ENCODE measurements around the gene OAS3. TPM values are rescaled to one million over a fixed set of nuclear protein-coding genes. Genes with fewer than 3 reads are reported as not detected.

The OAS3 gene
- total RNA-seq, 1 donor from 2014 or later: 7.0 TPM

GRCh38 chr12:112969547-112970306 lies 31.5 kb downstream of the OAS3 start:
- TF ChIP-seq CTCF (IDR thresholded peaks at IDR 0.05): no peak
- Histone ChIP-seq H3K36me3 (peaks cover 3 to 11% of the 10 kb centered on the region in 2 donors), H3K27ac (no peak overlapping the region), H3K9me3 (no peaks in the 10 kb centered on the region), H3K27me3 (no peaks in the 10 kb centered on the region), H3K4me3 (no peak overlapping the region), H3K4me1 (no peaks in the 10 kb centered on the region)
- DNase-seq (ENCODE audit: low spot score in 2 of 2): no peak
- intact Hi-C loops (cut with DNase I): no loop called here

- H3K9me3 ChIP-seq: no peaks in the 10 kb centered on the region
- no peak for DNase-seq (ENCODE audit: low spot score in 2 of 2)
- no peaks in the 10 kb centered on the region for H3K27me3 ChIP-seq
- H3K27ac ChIP-seq: no peak overlapping the region
- no peak overlapping the region for H3K4me3 ChIP-seq
- no peaks in the 10 kb centered on the region for H3K4me1 ChIP-seq
- no peak for TF ChIP-seq CTCF (IDR thresholded peaks at IDR 0.05)
- intact Hi-C loops (cut with DNase I): no loop called here
- peaks cover 3 to 11% of the 10 kb centered on the region in 2 donors for H3K36me3 ChIP-seq
Measured at GRCh38 chr12:112970391-112970790, 32.1 kb downstream of the OAS3 start.

- TF ChIP-seq CTCF (IDR thresholded peaks at IDR 0.05): no peak
- Histone ChIP-seq H3K27me3 (no peaks in the 10 kb centered on the region), H3K4me1 (no peaks in the 10 kb centered on the region), H3K27ac (no peak overlapping the region), H3K9me3 (no peaks in the 10 kb centered on the region), H3K4me3 (no peak overlapping the region), H3K36me3 (peaks cover 3 to 5% of the 10 kb centered on the region in 2 donors)
- no peak for DNase-seq (ENCODE audit: low spot score in 2 of 2)
- intact Hi-C loops (cut with DNase I): no loop called here
Measured at GRCh38 chr12:112971248-112971647, 33.0 kb downstream of the OAS3 start.

- no peak for DNase-seq (ENCODE audit: low spot score in 2 of 2)
- TF ChIP-seq CTCF (IDR thresholded peaks at IDR 0.05): no peak
- H3K9me3 ChIP-seq: no peaks in the 10 kb centered on the region
- H3K4me1 ChIP-seq: peaks cover 0 to 2% of the 10 kb centered on the region in 2 donors
- no peaks in the 10 kb centered on the region for H3K27me3 ChIP-seq
- H3K36me3 ChIP-seq: peaks cover 0 to 5% of the 10 kb centered on the region in 2 donors
- intact Hi-C loops (cut with DNase I): no loop called here
- H3K4me3 ChIP-seq: no peak overlapping the region
- no peak overlapping the region for H3K27ac ChIP-seq
Measured at GRCh38 chr12:112973011-112973735, 34.9 kb downstream of the OAS3 start.

- Histone ChIP-seq H3K27ac (no peak overlapping the region), H3K27me3 (no peaks in the 10 kb centered on the region), H3K4me3 (no peak overlapping the region), H3K4me1 (peaks cover 0 to 2% of the 10 kb centered on the region in 2 donors), H3K9me3 (no peaks in the 10 kb centered on the region), H3K36me3 (peaks cover 0 to 5% of the 10 kb centered on the region in 2 donors)
- DNase-seq (ENCODE audit: low spot score in 2 of 2): no peak
- no peak for TF ChIP-seq CTCF (IDR thresholded peaks at IDR 0.05)
- intact Hi-C loops (cut with DNase I): no loop called here
Measured at GRCh38 chr12:112973818-112974231, 35.6 kb downstream of the OAS3 start.

Measured in ascending aorta (tissue), 2 donors.